ENCODE data around the gene UGGT1. TPM values are rescaled to one million over a fixed set of nuclear protein-coding genes. Genes with fewer than 3 reads are reported as not detected.

The UGGT1 gene
- polyA plus RNA-seq, 1 donor (not counting 4 experiments of a cell fraction or from before 2014, with no cell fraction given), result 26.7 TPM

GRCh38 chr2:128180031-128180430 is 89.0 kb downstream of the UGGT1 start:
- Histone ChIP-seq H4K20me1 (ENCODE audit: control insufficient read depth, extremely low read depth, insufficient read depth, low read length) (no peaks in the 10 kb centered on the region), H3K79me2 (ENCODE audit: control insufficient read depth, insufficient read depth, low read length) (no peaks in the 10 kb centered on the region), H3K9me3 (ENCODE audit: control insufficient read depth, low read depth, low read length) (no peaks in the 10 kb centered on the region), H3K4me1 (ENCODE audit: control insufficient read depth, extremely low read depth, insufficient read depth, low read length) (no peaks in the 10 kb centered on the region), H3K27ac (ENCODE audit: control insufficient read depth, insufficient read depth, low read length) (no peak overlapping the region), H3K27me3 (ENCODE audit: control insufficient read depth, extremely low read depth, insufficient read depth, low read length) (no peaks in the 10 kb centered on the region), H3K4me3 (ENCODE audit: control insufficient read depth in 2 of 3, extremely low read depth in 1 of 3, insufficient read depth in 2 of 3, low read depth in 1 of 3, low read length in 3 of 3) (no peak overlapping the region), H3K36me3 (ENCODE audit: control insufficient read depth in 2 of 2, extremely low read depth in 1 of 2, insufficient read depth in 2 of 2, low read length in 2 of 2) (peaks cover 32 to 33% of the 10 kb centered on the region in 2 experiments), H3K4me2 (ENCODE audit: control insufficient read depth, extremely low read depth, insufficient read depth, low read depth, low read length) (no peak overlapping the region), H3K9ac (ENCODE audit: control insufficient read depth, extremely low read depth, insufficient read depth, low read length) (no peak overlapping the region), H2AFZ (ENCODE audit: control insufficient read depth, low read length) (no peak overlapping the region), H3K9me1 (ENCODE audit: control insufficient read depth, extremely low read depth, insufficient read depth, low read length) (no peaks in the 10 kb centered on the region)
- dilution Hi-C loops (cut with MboI; ENCODE audit: extremely low pct_ligation_motif_present, low sequenced_read_pairs), result no loop called here
- FAIRE-seq (no peak), DNase-seq (ENCODE audit: low read depth, low spot score) (no peak)
- TF ChIP-seq EZH2 (IDR thresholded peaks at IDR 0.05; ENCODE audit: low read length) (no peak), CTCF (optimal IDR thresholded peaks at IDR 0.05 in 1 of 3, IDR thresholded peaks at IDR 0.05 in 1 of 3, conservative IDR thresholded peaks at IDR 0.05 in 1 of 3; ENCODE audit: extremely low read depth in 1 of 3, insufficient read depth in 2 of 3, low read length in 3 of 3) (no peak)

- H3K4me3 ChIP-seq (ENCODE audit: control insufficient read depth in 2 of 3, extremely low read depth in 1 of 3, insufficient read depth in 2 of 3, low read depth in 1 of 3, low read length in 3 of 3), result no peak overlapping the region
- no peaks in the 10 kb centered on the region for H3K27me3 ChIP-seq (ENCODE audit: control insufficient read depth, extremely low read depth, insufficient read depth, low read length)
- H3K27ac ChIP-seq (ENCODE audit: control insufficient read depth, insufficient read depth, low read length), result no peak overlapping the region
- H3K9me1 ChIP-seq (ENCODE audit: control insufficient read depth, extremely low read depth, insufficient read depth, low read length), result no peaks in the 10 kb centered on the region
- peaks cover 19 to 24% of the 10 kb centered on the region in 2 experiments for H3K36me3 ChIP-seq (ENCODE audit: control insufficient read depth in 2 of 2, extremely low read depth in 1 of 2, insufficient read depth in 2 of 2, low read length in 2 of 2)
- no peak for TF ChIP-seq CTCF (optimal IDR thresholded peaks at IDR 0.05 in 1 of 3, IDR thresholded peaks at IDR 0.05 in 1 of 3, conservative IDR thresholded peaks at IDR 0.05 in 1 of 3; ENCODE audit: extremely low read depth in 1 of 3, insufficient read depth in 2 of 3, low read length in 3 of 3)
- no peak for TF ChIP-seq EZH2 (IDR thresholded peaks at IDR 0.05; ENCODE audit: low read length)
- H2AFZ ChIP-seq (ENCODE audit: control insufficient read depth, low read length), result no peak overlapping the region
- dilution Hi-C loops (cut with MboI; ENCODE audit: extremely low pct_ligation_motif_present, low sequenced_read_pairs), result no loop called here
- H3K9me3 ChIP-seq (ENCODE audit: control insufficient read depth, low read depth, low read length), result no peaks in the 10 kb centered on the region
- DNase-seq (ENCODE audit: low read depth, low spot score), result no peak
- H4K20me1 ChIP-seq (ENCODE audit: control insufficient read depth, extremely low read depth, insufficient read depth, low read length), result no peaks in the 10 kb centered on the region
- H3K4me2 ChIP-seq (ENCODE audit: control insufficient read depth, extremely low read depth, insufficient read depth, low read depth, low read length), result no peak overlapping the region
- no peak overlapping the region for H3K9ac ChIP-seq (ENCODE audit: control insufficient read depth, extremely low read depth, insufficient read depth, low read length)
- no peaks in the 10 kb centered on the region for H3K4me1 ChIP-seq (ENCODE audit: control insufficient read depth, extremely low read depth, insufficient read depth, low read length)
- FAIRE-seq, result peak; percentile 13
- H3K79me2 ChIP-seq (ENCODE audit: control insufficient read depth, insufficient read depth, low read length), result no peaks in the 10 kb centered on the region
Measured at GRCh38 chr2:128185576-128185975, 94.6 kb downstream of the UGGT1 start.

All from keratinocyte (primary cell).